T-cell (primary cell): ENCODE results near the gene BICD1. TPM values are rescaled to one million over a fixed set of nuclear protein-coding genes. Genes with fewer than 3 reads are reported as not detected.
"Not testable (repeated sequence)": the region's sequence is repeated elsewhere in the genome, so short reads cannot be mapped to it uniquely, and the experiment has no call there.

Source experiments
- ATAC-seq, 4 experiments: fragments of 200-7000 bp in 3 of 4; fragments of 150-1000 bp in 1 of 4; cut with Tn5 transposase; replicated peaks in 1 of 4; 1 replicate in 3 of 4; 2 replicates in 1 of 4; pipeline ENCODE4 v1.10.0; 2021; ENCODE audit warnings: moderate library complexity in 3 of 4, mild to moderate bottlenecking in 2 of 4, moderate number of reproducible peaks in 1 of 4
- CTCF ChIA-PET, 2 donors: fragments of 300-600 bp; sonication (Branson Sonifier 250); formaldehyde crosslinking; loops; one replicate each; lab custom pipeline; 2022; ENCODE audit warnings: antibody characterized with exemption in 2 of 2; lab: Charles Lee
- POLR2A ChIA-PET, 2 donors: fragments of 300-600 bp; sonication (Branson Sonifier 250); formaldehyde crosslinking; loops; one replicate each; lab custom pipeline; 2022; ENCODE audit warnings: antibody characterized with exemption in 2 of 2; lab: Charles Lee
- DNase-seq, 35 experiments: peaks; one replicate each; pipeline versions ENCODE4 v3.0.0 to v3.0.0-alpha.2; 2013 to 2023
- H3K27ac ChIP-seq: one replicate; pipeline ENCODE4 v1.5.1; 2013; ENCODE audit warnings: low read length
- H3K27me3 ChIP-seq, 2 experiments: replicated peaks in 1 of 2; 1 replicate in 1 of 2; 2 replicates in 1 of 2; pipeline versions ENCODE4 v1.6.1 to v1.7.0; 2013; ENCODE audit warnings: low read length in 1 of 2, mixed read lengths in 1 of 2; ENCODE audit not compliant: control insufficient read depth in 2 of 2, insufficient read depth in 2 of 2; ENCODE audit errors: extremely low read depth in 1 of 2
- H3K36me3 ChIP-seq, 2 donors: 1 replicate in 1 of 2; 2 replicates in 1 of 2; pipeline versions ENCODE4 v1.6.1 to v1.7.0; 2013; ENCODE audit warnings: low read length in 1 of 2; ENCODE audit not compliant: control insufficient read depth in 2 of 2, insufficient read depth in 1 of 2; ENCODE audit errors: extremely low read depth in 1 of 2
- H3K4me1 ChIP-seq, 2 experiments: 1 replicate in 1 of 2; 2 replicates in 1 of 2; pipeline versions ENCODE4 v1.6.1 to v1.7.0; 2013; ENCODE audit warnings: low read length in 2 of 2, mixed read lengths in 1 of 2; ENCODE audit not compliant: insufficient read depth in 2 of 2, control insufficient read depth in 1 of 2; ENCODE audit errors: extremely low read depth in 1 of 2
- H3K4me3 ChIP-seq, 2 donors: 1 replicate in 1 of 2; 2 replicates in 1 of 2; pipeline versions ENCODE4 v1.5.1 to v1.7.0; 2013; ENCODE audit warnings: mild to moderate bottlenecking in 2 of 2, low read length in 1 of 2, moderate library complexity in 1 of 2; ENCODE audit not compliant: control insufficient read depth in 1 of 2; ENCODE audit errors: extremely low read depth in 1 of 2
- H3K9me3 ChIP-seq: 2 replicates; pipeline ENCODE4 v1.7.0; 2013
- H3K27ac Mint-ChIP-seq, 2 donors: one replicate each; pipeline ENCODE4 v1.8.0; 2020 to 2021; ENCODE audit warnings: mild to moderate bottlenecking in 2 of 2, mixed read lengths in 2 of 2
- H3K27me3 Mint-ChIP-seq, 2 donors: one replicate each; pipeline ENCODE4 v1.8.0; 2021 to 2022; ENCODE audit warnings: mixed read lengths in 2 of 2
- H3K36me3 Mint-ChIP-seq: one replicate; pipeline ENCODE4 v1.8.0; 2021; ENCODE audit warnings: mixed read lengths
- H3K4me1 Mint-ChIP-seq, 3 donors: one replicate each; pipeline ENCODE4 v1.8.0; 2020 to 2022; ENCODE audit warnings: mixed read lengths in 3 of 3, mild to moderate bottlenecking in 1 of 3
- H3K4me3 Mint-ChIP-seq, 3 donors: one replicate each; pipeline ENCODE4 v1.8.0; 2020 to 2022; ENCODE audit warnings: mild to moderate bottlenecking in 3 of 3, mixed read lengths in 3 of 3, moderate library complexity in 3 of 3
- H3K9me3 Mint-ChIP-seq, 3 donors: one replicate each; pipeline ENCODE4 v1.8.0; 2020 to 2022; ENCODE audit warnings: mixed read lengths in 3 of 3
- WGBS: methylation state at CpG from one replicate; pipeline ENCODE4 v1.1.5; 2013; ENCODE audit warnings: missing lambda C conversion rate; ENCODE audit not compliant: insufficient coverage; 5-methylcytosine and 5-hydroxymethylcytosine counted together
- total RNA-seq, 35 experiments: library from RNA in 6 of 35; stranded (reverse) in 6 of 35; fragments of 120-200 nt in 1 of 35; gene quantifications; one replicate each; pipeline versions ENCODE4 v1.2.1 to v1.2.4 and lab custom pipeline; 2013 to 2026

BICD1 gene
- total RNA-seq, 5 donors from 2014 or later (not counting 1 experiment from before 2014, with no cell fraction given): 17.2 to 19.6 (median 19.1) TPM

DNA sequence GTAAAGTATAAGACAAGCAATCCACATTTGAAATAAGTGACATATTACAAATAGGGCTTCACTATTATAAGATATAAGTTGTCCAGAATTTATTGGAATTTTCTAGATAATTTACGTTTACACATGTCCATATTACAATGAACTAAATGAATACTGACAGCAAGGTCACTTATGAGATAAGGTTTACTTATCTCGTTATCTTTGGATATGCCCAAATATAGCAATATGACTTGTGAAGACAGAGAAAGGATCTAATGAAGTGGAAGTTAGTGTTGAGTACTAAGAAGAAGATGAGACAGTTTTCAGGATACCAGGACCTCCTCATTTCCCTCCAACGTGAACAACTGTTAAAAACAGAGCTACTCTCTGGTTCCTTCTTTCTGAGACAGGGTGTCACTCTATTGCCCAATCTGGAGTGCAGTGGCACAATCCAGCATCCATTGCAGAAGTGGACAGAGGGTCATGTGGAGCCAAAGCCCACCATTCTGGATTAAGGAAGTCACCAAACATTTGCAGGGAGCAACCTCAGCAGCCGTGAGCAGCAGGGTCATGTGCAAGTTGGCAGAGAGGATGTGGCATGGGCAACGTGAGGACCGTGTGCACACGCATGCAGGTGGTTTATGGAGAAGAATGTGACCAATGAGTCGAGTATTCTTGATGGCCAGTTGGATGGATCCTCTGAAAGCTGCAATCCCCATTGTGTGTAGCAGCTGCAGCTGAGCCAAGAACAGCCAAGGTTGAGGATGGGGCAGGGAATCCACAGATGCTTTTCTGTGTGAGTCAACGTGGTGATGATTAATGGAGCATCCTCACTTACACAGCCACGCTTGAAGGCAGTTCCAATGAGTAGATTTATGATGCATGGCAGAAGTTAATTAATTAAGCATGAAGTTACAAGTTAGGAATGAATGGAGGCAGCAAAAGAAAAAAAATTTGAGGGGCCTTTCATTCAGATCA lies 111.0 kb downstream of the BICD1 start:
- Histone ChIP-seq H3K9me3 (no peaks in the 10 kb centered on the region), H3K4me3 (no peak overlapping the region), H3K36me3 (peaks cover 0 to 15% of the 10 kb centered on the region in 2 donors), H3K27me3 (no peaks in the 10 kb centered on the region), H3K4me1 (no peaks in the 10 kb centered on the region), H3K27ac (no peak overlapping the region)
- Mint-ChIP-seq H3K9me3 (no peaks in the 10 kb centered on the region), H3K4me3 (no peak overlapping the region), H3K4me1 (no peaks in the 10 kb centered on the region), H3K27me3 (no peaks in the 10 kb centered on the region), H3K27ac (no peak overlapping the region), H3K36me3 (peaks cover 35% of the 10 kb centered on the region)
- 99% methylated on average over 7 of the region's 10 CpGs for WGBS
- DNase-seq: no peak
- ChIA-PET CTCF (no interaction called here), POLR2A (no interaction called here)
- no peak for ATAC-seq

DNA sequence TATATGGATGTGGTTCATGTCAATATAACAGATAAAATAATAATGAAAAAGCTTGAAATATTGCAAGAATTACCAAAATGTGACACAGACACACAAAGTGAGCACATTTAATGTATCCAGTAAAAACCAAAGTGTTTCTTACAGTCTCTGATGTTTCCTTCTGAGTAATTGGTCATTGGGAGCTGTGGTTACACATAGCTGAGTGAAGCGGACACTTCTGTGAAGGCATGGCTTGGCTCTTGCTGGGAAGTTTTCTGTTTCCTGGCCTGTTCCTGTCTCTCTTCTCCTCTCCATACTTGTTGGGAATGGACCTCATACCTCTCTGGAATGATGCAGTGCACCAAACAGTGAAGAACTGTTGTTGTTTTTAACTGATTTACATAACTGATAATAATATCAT lies 117.3 kb downstream of the BICD1 start:
- Mint-ChIP-seq H3K27ac (no peak overlapping the region), H3K36me3 (peaks cover 32% of the 10 kb centered on the region), H3K27me3 (no peaks in the 10 kb centered on the region), H3K9me3 (no peaks in the 10 kb centered on the region), H3K4me3 (no peak overlapping the region), H3K4me1 (no peaks in the 10 kb centered on the region)
- no peak for DNase-seq
- ATAC-seq: no peak
- H3K27ac ChIP-seq: no peak overlapping the region
- no peak overlapping the region for H3K4me3 ChIP-seq
- WGBS: no CpG with 5 or more reads among the region's 1 CpG
- H3K4me1 ChIP-seq: no peaks in the 10 kb centered on the region
- ChIA-PET POLR2A (interaction anchor here (0.5 to 0.6 kb wide), 2 partner anchors 132 to 193 kb away, joined by 3 read pairs; no protein-coding TSS in a partner anchor), CTCF (interaction anchor here in 1 of 2 donors (0.9 kb wide), 1 partner anchor 24 kb away, joined by 3 read pairs; no protein-coding TSS in a partner anchor)
- no peaks in the 10 kb centered on the region for H3K36me3 ChIP-seq
- H3K9me3 ChIP-seq: no peaks in the 10 kb centered on the region
- no peaks in the 10 kb centered on the region for H3K27me3 ChIP-seq

DNA sequence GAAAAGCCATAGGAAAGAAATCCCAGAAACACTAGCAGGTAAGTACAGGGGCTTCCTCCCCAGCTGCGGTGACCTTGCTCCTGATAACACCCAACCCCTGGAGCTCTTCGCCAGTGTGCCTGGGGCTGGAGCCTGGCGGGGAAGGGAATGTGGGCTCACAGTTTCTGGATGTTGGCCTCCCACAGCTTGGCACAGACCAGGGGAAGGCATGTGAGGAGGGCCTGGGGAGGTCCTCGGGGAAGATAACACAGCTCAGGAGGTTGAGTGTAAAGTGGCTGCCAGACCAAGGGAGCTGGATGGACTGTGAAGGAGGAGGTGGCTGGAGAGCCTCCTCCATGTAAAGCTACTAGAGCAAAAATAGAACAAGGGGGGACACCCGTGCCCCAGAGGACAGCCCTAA lies 120.1 kb downstream of the BICD1 start:
- POLR2A ChIA-PET: no interaction called here

DNA sequence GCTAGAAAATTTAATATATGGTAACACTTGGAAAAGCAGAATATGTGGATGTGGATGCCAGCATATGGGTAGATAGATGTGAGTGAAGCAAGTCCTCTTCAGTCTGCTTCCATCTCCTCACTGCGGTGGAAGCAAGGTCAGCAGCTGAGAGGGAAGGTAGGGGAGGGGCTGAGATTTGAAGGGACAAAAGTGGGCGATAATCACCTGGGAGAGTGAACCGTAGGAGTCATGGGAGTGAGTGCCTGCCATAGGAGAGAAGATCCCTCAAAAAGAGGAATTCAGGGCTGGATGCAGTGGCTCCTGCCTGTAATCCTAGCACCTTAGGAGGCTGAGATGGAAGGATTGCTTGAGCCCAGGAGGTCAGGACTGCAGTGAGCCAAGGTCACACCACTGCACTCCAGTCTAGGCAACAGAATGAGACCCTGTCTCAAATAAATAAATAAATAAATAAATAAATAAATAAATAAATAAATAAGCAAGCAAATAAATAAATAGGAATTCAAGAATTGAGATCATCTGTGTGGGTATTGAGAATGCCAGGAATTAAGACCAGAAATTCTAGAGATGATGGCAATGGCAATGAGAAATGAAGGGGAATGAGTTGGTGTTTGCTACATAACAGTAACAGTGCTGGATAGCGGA lies 123.4 kb downstream of the BICD1 start:
- no peak for ATAC-seq
- ChIA-PET CTCF (no interaction called here), POLR2A (no interaction called here)
- Histone ChIP-seq H3K27ac (no peak overlapping the region), H3K9me3 (no peaks in the 10 kb centered on the region), H3K36me3 (no peaks in the 10 kb centered on the region), H3K27me3 (no peaks in the 10 kb centered on the region), H3K4me3 (no peak overlapping the region), H3K4me1 (no peaks in the 10 kb centered on the region)
- Mint-ChIP-seq H3K27me3 (no peaks in the 10 kb centered on the region), H3K9me3 (no peaks in the 10 kb centered on the region), H3K4me1 (no peaks in the 10 kb centered on the region), H3K27ac (no peak overlapping the region), H3K36me3 (peaks cover 18% of the 10 kb centered on the region), H3K4me3 (no peak overlapping the region)
- DNase-seq: no peak
- 88% methylated on average over 2 of the region's 4 CpGs for WGBS

More for the DNA sequence above, 120.1 kb downstream of the BICD1 start:
- H3K4me1 ChIP-seq: no peaks in the 10 kb centered on the region
- no peak overlapping the region for H3K27ac ChIP-seq
- no peaks in the 10 kb centered on the region for H3K4me1 Mint-ChIP-seq
- H3K27me3 ChIP-seq: no peaks in the 10 kb centered on the region
- H3K4me3 Mint-ChIP-seq: no peak overlapping the region
- H3K9me3 Mint-ChIP-seq: no peaks in the 10 kb centered on the region
- H3K4me3 ChIP-seq: no peak overlapping the region
- H3K27ac Mint-ChIP-seq: no peak overlapping the region
- H3K27me3 Mint-ChIP-seq: no peaks in the 10 kb centered on the region
- H3K36me3 ChIP-seq: no peaks in the 10 kb centered on the region
- CTCF ChIA-PET: interaction anchor here in 1 of 2 donors (0.5 kb wide), 1 partner anchor 353 kb away, joined by 7 read pairs; no protein-coding TSS in a partner anchor
- H3K36me3 Mint-ChIP-seq: peaks cover 29% of the 10 kb centered on the region
- WGBS: 100% methylated on average over 2 of the region's 5 CpGs
- no peak for DNase-seq
- no peak for ATAC-seq
- no peaks in the 10 kb centered on the region for H3K9me3 ChIP-seq

DNA sequence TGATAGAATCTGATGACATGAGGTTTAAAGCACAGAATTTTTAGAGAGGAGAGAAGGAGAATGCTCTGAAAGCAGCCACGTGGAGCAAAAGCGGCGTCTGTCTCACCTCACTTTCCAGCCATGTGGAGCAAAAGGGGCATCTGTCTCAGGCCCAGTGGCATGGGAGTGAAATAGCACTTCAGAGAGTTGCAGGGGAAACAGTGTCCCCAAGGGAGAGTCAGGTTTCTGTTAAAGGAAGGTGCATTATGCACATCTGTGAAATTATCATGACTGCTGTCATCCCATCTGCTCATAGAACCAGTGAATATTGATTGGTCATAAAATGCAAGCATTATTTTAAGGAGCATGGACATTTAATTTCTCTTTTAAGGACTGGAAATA lies 124.0 kb downstream of the BICD1 start:
- POLR2A ChIA-PET: no interaction called here
- H3K36me3 Mint-ChIP-seq: peaks cover 18% of the 10 kb centered on the region
- Histone ChIP-seq H3K4me1 (no peaks in the 10 kb centered on the region), H3K36me3 (no peaks in the 10 kb centered on the region), H3K9me3 (no peaks in the 10 kb centered on the region), H3K4me3 (no peak overlapping the region), H3K27ac (no peak overlapping the region), H3K27me3 (no peaks in the 10 kb centered on the region)
- no peak for ATAC-seq
- H3K27ac Mint-ChIP-seq: no peak overlapping the region
- DNase-seq: no peak
- H3K4me1 Mint-ChIP-seq: no peaks in the 10 kb centered on the region
- CTCF ChIA-PET: no interaction called here
- no peak overlapping the region for H3K4me3 Mint-ChIP-seq
- no peaks in the 10 kb centered on the region for H3K27me3 Mint-ChIP-seq
- no CpG with 5 or more reads among the region's 3 CpGs for WGBS
- H3K9me3 Mint-ChIP-seq: no peaks in the 10 kb centered on the region

DNA sequence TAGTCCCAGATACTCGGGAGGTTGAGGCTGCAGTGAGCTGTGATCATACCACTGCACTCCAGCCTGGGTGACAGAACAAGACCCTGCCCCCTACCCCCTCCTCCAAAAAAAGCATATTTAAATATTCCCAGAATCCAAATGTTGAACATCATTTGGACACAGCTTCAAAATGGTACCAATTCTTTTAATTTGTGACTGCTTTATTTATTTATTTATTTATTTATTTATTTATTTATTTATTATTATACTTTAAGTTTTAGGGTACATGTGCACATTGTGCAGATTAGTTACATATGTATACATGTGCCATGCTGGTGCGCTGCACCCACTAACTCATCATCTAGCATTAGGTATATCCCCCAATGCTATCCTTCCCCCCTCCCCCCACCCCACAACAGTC lies 124.7 kb downstream of the BICD1 start:
- H3K36me3 ChIP-seq, H3K4me3 Mint-ChIP-seq, H3K4me3 ChIP-seq, DNase-seq, H3K4me1 Mint-ChIP-seq, POLR2A ChIA-PET, H3K27ac ChIP-seq, H3K27me3 Mint-ChIP-seq, H3K27ac Mint-ChIP-seq, H3K27me3 ChIP-seq, ATAC-seq, CTCF ChIA-PET, H3K9me3 ChIP-seq, H3K4me1 ChIP-seq, H3K9me3 Mint-ChIP-seq: not testable (repeated sequence)
- H3K36me3 Mint-ChIP-seq: peaks cover 16% of the 10 kb centered on the region
- WGBS: 60% methylated on average over 1 of the region's 2 CpGs
